ENCODE data around the gene COL1A1.

Gene COL1A1

DNA sequence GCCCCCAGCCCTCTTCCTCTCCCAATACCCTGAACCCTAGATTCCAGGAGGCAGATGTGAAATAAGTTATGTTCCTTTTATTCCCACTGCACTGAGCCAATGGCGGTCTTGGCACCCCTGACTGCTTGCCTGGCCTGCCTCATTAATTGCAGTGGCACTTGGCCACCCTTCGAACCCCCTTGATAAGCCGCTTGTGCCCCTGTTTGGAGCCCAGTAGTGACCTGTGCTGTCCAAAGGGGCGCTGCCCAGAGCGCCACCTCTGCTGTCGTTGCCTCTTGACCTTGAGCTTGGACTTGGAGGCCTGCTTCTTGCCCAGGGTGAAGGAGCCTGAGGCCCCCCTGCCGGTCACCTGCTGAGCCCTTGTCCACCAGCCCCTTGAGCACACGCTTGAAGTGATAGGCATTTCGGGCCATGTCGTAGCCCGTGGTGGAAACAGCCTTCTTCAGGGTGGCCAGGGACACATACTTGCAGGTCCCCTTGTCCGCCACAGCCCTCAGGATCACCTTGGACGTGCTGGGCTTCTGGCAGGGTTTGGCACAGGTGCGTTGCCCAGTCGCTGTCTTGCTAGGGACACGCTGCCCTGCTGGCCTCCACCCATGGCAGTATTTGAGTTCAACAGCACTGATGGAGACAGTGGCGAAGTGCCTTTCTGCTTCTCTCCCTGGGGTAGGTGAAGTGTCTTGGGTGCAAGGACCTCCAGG is 29.9 kb downstream of the COL1A1 start:
- no peak for DNase-seq (ENCODE audit: low spot score)

GRCh38 chr17:50170662-50171370 is 30.6 kb downstream of the COL1A1 start:
- DNase-seq (ENCODE audit: low spot score) = no peak

GRCh38 chr17:50169881-50170459 is 31.5 kb downstream of the COL1A1 start:
- no peak for DNase-seq (ENCODE audit: low spot score)

DNA sequence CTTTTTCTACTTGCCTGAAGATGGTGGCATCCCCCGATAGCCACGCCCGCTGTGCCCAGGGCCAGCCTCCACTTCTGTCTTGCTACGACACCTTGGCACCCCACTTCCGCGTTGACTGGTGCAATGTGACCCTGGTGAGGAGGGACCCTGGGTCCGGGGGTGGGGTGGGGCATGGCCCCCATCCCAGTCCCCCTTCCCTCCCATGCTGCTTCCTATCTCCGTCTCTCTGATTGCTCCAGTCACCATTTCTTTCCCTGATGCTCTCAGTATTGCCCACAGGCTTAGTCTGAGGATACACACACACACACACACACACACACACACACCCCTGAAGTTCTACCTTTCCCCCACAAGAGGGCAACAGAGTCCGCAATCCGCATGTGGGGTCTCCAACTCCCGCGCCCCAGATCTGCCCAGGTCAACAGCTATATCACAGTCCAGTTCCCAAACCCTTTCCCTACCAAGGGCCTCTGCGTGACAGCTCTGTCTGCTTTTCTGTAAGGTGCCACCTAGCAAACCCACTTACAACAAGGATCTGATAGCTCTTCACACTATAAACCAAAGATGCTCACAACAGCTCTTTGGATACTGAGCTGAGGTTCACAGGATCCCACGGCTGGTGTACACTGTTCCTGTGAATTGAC is 32.2 kb downstream of the COL1A1 start:
- DNase-seq (ENCODE audit: low spot score) = no peak

DNA sequence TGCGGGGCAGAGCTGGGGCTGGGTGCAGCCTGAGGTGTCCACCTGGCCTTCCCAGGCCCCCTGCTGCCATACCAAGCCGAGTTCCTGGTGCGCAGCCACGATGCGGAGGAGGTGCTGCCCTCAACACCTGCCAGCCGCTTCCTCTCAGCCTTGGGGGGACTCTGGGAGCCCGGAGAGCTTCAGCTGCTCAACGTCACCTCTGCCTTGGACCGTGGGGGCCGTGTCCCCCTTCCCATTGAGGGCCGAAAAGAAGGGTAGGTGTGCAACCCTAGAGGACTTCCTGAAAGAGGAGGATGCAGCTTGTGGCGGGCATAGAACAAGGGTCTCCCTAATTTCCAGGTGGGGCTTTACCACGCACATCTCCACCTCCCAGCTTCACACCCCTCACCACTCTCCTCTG is 33.1 kb downstream of the COL1A1 start:
- DNase-seq (ENCODE audit: low spot score) = no peak

- DNase-seq (ENCODE audit: low spot score) = no peak
These were observed 34.1 kb downstream of the COL1A1 start for GRCh38 chr17:50167371-50167770.

DNA sequence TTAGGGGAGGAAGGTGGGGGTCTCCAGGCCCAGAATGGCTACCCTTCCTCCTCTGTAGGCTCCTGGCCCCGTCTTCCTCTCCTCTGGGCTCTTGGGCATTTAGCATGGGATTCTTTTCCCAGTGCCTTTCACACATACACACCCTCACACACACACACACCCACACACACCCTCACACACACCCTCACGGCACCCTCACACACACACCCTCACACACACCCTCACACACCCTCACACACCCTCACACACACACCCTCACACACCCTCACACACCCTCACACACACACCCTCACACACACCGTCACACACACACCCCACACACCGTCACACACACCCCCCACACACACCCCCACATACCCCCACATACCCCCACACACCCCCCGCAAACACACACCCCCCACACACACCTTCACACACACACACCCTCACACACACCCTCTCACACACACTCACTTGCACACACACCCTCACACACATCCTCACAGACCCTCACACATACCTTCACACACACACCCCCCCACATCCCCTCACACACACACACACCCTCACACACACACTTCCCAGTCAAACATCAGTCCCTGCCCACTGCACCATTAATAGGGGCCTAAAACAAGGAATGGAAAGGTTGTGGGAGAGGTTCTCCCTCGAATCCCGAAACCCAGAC is 34.8 kb downstream of the COL1A1 start:
- DNase-seq (ENCODE audit: low spot score) = no peak

DNA sequence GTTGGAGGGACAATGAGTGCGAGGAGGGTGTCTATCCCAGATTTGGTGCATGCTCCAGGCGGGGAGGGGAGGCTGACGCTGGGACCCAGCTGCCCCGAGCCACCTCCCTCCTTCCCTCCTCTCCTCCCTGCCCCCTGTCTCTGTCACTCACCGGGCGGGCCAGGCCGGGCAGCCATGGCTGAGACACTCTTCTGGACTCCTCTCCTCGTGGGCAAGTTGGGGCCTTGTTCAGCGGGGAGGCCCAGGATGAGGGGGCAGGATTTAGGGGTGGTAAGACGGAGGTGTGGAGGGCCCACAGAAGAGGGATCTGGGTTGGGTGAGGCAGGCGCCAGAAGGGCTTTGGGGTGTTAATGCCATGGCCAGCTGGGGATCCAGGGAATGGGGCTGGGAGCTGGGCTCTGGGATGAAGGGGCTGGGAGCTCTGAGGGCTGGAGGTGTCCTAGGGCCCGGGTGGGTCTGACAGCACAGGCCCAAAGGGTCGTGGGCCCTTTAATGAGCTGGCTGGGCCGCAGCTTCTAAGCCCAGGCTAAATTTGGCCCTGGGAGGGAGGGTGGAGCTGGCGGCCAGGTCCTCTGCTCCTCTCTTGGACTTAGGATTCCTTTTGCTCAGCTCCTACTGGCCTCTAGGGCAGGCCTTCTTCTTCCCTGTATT is 35.4 kb downstream of the COL1A1 start, which contains the start of gene SGCA:
Gene SGCA, plus strand, starts transcription at position 139 of the 651 bp plus-strand sequence. Its CDS starts 36 bp downstream, at position 175.
- no peak for DNase-seq (ENCODE audit: low spot score)

DNA sequence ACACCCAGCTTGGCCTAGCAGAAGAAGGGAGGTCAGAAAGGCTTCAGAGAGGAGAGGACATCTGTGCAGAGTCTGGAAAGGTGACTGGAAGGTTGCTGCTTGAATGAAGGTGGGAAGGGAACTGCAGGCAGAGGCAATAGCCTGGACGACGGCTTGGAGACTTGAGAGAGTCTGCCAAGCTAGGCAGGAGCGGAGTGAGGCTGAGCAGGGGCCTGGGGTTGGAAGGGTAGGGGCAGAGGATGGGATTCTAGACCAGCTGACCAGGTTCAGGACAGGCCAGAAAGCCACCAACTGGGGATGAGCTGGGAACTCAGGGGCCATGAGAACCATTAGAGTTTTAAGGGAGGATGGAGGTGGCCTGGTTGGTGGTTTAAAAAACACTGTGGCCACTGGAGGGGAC is 36.0 kb downstream of the COL1A1 start:
- DNase-seq (ENCODE audit: low spot score) = no peak

DNA sequence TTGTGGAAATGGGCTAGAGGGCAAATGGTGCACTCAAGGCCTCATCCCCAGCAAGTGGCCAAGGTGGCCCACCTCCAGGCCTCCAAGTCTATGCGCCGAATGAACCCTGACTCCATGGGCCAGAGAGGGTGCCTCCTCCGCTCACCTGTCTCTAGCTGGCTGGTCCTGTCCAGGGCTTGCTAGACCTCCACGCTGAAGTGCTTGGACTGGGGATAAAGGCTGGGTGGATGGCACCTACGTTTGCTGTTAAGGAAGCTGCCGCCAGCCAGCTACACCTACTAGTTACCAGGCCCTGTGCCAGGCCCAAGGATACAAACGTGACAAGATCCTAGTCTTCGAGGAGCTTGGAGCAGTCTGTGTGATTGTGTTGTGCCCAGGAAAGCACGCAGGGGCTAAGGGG is 36.4 kb downstream of the COL1A1 start:
- no peak for DNase-seq (ENCODE audit: low spot score)

GRCh38 chr17:50164697-50164988 is 36.8 kb downstream of the COL1A1 start:
- DNase-seq (ENCODE audit: low spot score) = no peak

DNA sequence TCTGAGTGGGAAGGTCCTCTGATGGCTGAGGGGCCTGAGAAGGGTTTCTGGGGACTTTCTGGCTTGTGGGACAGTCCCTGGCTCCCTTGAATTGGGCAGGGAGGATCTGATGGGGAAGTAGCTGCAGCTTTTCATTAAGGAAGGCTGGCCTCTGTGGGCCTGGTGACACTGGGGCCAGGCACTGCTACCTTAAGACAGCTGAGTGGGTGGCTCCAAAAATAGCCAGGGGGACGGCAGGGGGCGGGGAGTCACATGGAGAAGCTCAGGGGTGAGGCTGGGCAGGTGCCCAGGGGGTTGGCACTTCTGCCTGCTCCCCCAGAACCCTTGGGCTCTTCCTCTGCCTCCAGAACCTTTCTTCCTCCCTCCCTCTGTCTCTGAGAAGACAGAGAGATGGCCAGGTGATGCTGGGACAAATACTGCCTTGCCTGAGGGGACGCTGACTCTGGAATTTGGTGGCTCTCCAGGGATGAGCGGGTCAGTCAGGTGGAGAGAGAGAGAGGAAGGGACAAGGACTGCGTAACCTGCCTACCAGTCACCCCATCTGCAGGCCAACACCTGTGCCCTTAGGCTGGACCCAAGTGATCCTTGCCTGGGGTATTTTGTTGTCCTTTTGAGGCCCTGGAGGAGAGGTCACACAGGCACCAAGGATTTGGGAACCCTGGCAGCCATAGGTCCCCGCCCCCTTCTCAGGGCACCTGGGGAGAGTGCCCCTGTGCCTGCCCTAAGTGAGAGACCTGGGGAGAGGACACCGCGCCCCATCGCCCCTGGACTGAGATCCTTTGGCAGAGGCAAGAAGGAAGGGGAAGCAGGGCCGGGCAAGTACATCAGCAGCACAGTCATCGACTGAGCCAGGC is 37.4 kb downstream of the COL1A1 start:
- no peak for DNase-seq (ENCODE audit: low spot score)

- no peak for DNase-seq (ENCODE audit: low spot score)
These were observed 38.8 kb downstream of the COL1A1 start for GRCh38 chr17:50162466-50163254.

- no peak for DNase-seq (ENCODE audit: low spot score)
These were observed 39.5 kb downstream of the COL1A1 start for GRCh38 chr17:50161911-50162288.

DNA sequence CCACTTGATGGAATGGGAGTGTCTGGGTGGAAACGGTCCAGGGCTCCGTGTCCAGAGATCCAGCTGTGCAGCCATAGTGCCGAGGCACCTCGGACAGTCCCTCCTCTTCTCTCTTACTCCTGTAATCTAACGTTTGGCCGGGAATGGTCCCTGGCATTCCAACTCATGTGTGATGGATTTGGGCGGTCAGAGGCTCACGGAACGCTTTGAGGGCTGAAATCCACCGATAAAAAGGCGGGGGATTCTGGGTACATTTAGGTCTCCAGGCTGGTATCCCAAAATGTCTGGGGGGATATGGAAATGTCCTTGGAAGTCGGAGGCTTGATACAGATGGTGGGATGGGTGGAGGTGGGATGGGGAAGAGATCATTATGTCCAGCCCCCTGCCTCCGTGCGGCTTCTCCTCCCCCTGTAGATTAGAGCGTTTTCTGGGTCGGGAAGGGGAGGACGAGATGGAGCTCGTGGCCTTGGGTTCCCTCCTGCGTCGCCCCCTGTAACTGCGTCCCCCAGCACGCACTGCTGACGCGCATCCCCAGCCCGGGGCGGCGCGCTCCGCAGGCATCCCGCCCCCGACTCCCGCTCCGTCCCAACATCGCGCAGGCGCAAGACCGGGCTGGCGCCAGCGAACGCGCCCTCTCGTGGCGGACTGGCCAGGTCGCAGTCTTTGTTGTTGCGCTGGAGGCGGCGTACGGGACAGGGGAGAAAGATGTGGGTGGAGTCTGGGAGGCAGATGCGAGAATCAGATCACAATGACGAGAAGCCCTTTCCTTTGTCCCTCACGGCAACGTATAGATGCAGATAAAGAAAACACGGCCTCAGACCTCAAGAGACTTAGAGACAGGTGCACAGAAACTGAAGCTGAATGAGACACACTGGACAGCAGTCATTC is 40.2 kb downstream of the COL1A1 start:
- DNase-seq (ENCODE audit: low spot score) = peak; percentile 89

- no peak for DNase-seq (ENCODE audit: low spot score)
These were observed 43.5 kb downstream of the COL1A1 start for GRCh38 chr17:50157891-50158290.

- no peak for DNase-seq (ENCODE audit: low spot score)
These were observed 46.2 kb downstream of the COL1A1 start for GRCh38 chr17:50155115-50155819.

GRCh38 chr17:50154604-50155003 is 46.8 kb downstream of the COL1A1 start:
- no peak for DNase-seq (ENCODE audit: low spot score)
